CD4-positive, alpha-beta T cell treated with Interferon alpha-2 for 1 hour (primary cell): ENCODE results near the gene IQCB1.
"Not testable (repeated sequence)": the region's sequence is repeated elsewhere in the genome, so short reads cannot be mapped to it uniquely, and the experiment has no call there.

Experiments
- DNase-seq, 2 donors: peaks; one replicate each; pipeline ENCODE4 v3.0.0-alpha.2; 2020 to 2022

The IQCB1 gene

GRCh38 chr3:121743106-121743505 is 91.8 kb downstream of the IQCB1 start:
- not testable (repeated sequence) for DNase-seq

GRCh38 chr3:121740896-121741295 is 94.0 kb downstream of the IQCB1 start:
- DNase-seq, result no peak

- no peak for DNase-seq
Measured at GRCh38 chr3:121739902-121740301, 95.0 kb downstream of the IQCB1 start.

- DNase-seq, result no peak
Measured at GRCh38 chr3:121737644-121738043, 97.2 kb downstream of the IQCB1 start.

GRCh38 chr3:121736112-121736511 is 98.7 kb downstream of the IQCB1 start:
- DNase-seq, result no peak

GRCh38 chr3:121735047-121735696 is 99.7 kb downstream of the IQCB1 start:
- DNase-seq, result no peak

GRCh38 chr3:121730940-121731687 is 103.7 kb downstream of the IQCB1 start:
- no peak for DNase-seq

- no peak for DNase-seq
Measured at GRCh38 chr3:121724130-121724529, 110.7 kb downstream of the IQCB1 start.

GRCh38 chr3:121723485-121723884 is 111.4 kb downstream of the IQCB1 start:
- no peak for DNase-seq

- DNase-seq, result no peak
Measured at GRCh38 chr3:121722411-121722810, 112.4 kb downstream of the IQCB1 start.

- no peak for DNase-seq
Measured at GRCh38 chr3:121720163-121720562, 114.7 kb downstream of the IQCB1 start.
